Omental fat pad (tissue), 4 donors: ENCODE measurements around the gene NCLN. TPM values are rescaled to one million over a fixed set of nuclear protein-coding genes. Genes with fewer than 3 reads are reported as not detected.

Experiments used
- ATAC-seq: fragments of 150-250 bp; one replicate; pipeline ENCODE4 v1.9.1; 2016; ENCODE audit warnings: mild to moderate bottlenecking, moderate library complexity; ENCODE audit not compliant: low FRiP score
- DNase-seq: peaks from one replicate; pipeline ENCODE4 v3.0.0-alpha.2; 2019; ENCODE audit warnings: low spot score
- CTCF ChIP-seq, 3 donors: fragments of 450-650 bp; IDR thresholded peaks; one replicate each; pipeline ENCODE4 v1.5.1; 2016 to 2017; ENCODE audit warnings: antibody characterized with exemption in 3 of 3, mild to moderate bottlenecking in 3 of 3, moderate library complexity in 2 of 3
- total RNA-seq, 4 donors: library from RNA; depleted of rRNA; stranded (reverse); fragments of >200 nt; gene quantifications; one replicate each; pipeline ENCODE4 v1.1.0, GENCODE V29; 2016

Gene NCLN
- total RNA-seq, 4 donors from 2014 or later: 33.6 to 65.7 (median 41.1) TPM

- DNase-seq (no peak), ATAC-seq (no peak)
- TF ChIP-seq CTCF (IDR thresholded peaks at IDR 0.05): no peak
Observed at GRCh38 chr19:3222709-3223108, 37.0 kb downstream of the NCLN start.

- DNase-seq: no peak
- peak; percentile 64 for ATAC-seq
- TF ChIP-seq CTCF (IDR thresholded peaks at IDR 0.05): peak in 1 of 3 donors; percentile 32
Observed at GRCh38 chr19:3224346-3225168, 38.8 kb downstream of the NCLN start, which contains the start of gene CELF5. Gene CELF5, plus strand, starts transcription at chr19:3224661. Its CDS starts 79 bp downstream, at chr19:3224740.

GRCh38 chr19:3225169-3225485 lies 39.4 kb downstream of the NCLN start:
- ATAC-seq: no peak

GRCh38 chr19:3225677-3226093 lies 40.0 kb downstream of the NCLN start:
- DNase-seq: no peak
- no peak for ATAC-seq
- TF ChIP-seq CTCF (IDR thresholded peaks at IDR 0.05): no peak

More at GRCh38 chr19:3225169-3225485, 39.4 kb downstream of the NCLN start:
- DNase-seq: no peak
- TF ChIP-seq CTCF (IDR thresholded peaks at IDR 0.05): no peak

- no peak for TF ChIP-seq CTCF (IDR thresholded peaks at IDR 0.05)
- ATAC-seq (no peak), DNase-seq (no peak)
Observed at GRCh38 chr19:3227054-3227626, 41.4 kb downstream of the NCLN start.

- DNase-seq (no peak), ATAC-seq (no peak)
- no peak for TF ChIP-seq CTCF (IDR thresholded peaks at IDR 0.05)
Observed at GRCh38 chr19:3229346-3229743, 43.6 kb downstream of the NCLN start.
